ENCODE results near the gene CHI3L2.

CHI3L2 gene

GRCh38 chr1:111221633-111222291, 5.8 kb upstream of the CHI3L2 start:
- TF ChIP-seq GATA2 (IDR thresholded peaks at IDR 0.05; ENCODE audit: low read depth, low read length) (no peak), GATA3 (IDR thresholded peaks at IDR 0.05; ENCODE audit: low read depth, low read length) (no peak)

- TF ChIP-seq GATA3 (IDR thresholded peaks at IDR 0.05; ENCODE audit: low read depth, low read length): no peak
- TF ChIP-seq GATA2 (IDR thresholded peaks at IDR 0.05; ENCODE audit: low read depth, low read length): no peak
Measured at GRCh38 chr1:111222308-111223125, 5.0 kb upstream of the CHI3L2 start.

- TF ChIP-seq GATA2 (IDR thresholded peaks at IDR 0.05; ENCODE audit: low read depth, low read length) (no peak), GATA3 (IDR thresholded peaks at IDR 0.05; ENCODE audit: low read depth, low read length) (no peak)
Measured at GRCh38 chr1:111223126-111223685, 4.3 kb upstream of the CHI3L2 start.

DNA sequence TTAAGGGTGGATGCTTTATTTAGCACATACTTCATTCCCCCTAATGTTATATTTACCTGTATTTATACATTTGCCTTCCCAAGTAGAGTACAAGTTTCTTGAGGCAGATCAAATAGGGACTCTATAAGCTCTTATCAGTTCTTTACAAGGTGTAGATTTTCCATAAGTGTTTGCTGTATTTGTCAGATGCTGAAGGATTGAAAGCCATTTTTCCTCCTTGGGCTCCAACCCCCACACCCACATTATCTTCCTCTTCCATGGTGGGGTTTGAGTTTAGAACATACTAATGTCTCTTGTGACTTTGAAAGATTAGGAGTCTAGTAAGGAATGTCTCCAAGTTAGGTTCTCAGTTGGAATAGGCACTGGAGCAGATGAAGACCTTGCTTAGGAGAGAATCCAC, 2.4 kb upstream of the CHI3L2 start:
- TF ChIP-seq GATA2 (IDR thresholded peaks at IDR 0.05; ENCODE audit: low read depth, low read length) (no peak), GATA3 (IDR thresholded peaks at IDR 0.05; ENCODE audit: low read depth, low read length) (no peak)

GRCh38 chr1:111225717-111226400, 1.7 kb upstream of the CHI3L2 start:
- no peak for TF ChIP-seq GATA3 (IDR thresholded peaks at IDR 0.05; ENCODE audit: low read depth, low read length)
- TF ChIP-seq GATA2 (IDR thresholded peaks at IDR 0.05; ENCODE audit: low read depth, low read length): no peak

DNA sequence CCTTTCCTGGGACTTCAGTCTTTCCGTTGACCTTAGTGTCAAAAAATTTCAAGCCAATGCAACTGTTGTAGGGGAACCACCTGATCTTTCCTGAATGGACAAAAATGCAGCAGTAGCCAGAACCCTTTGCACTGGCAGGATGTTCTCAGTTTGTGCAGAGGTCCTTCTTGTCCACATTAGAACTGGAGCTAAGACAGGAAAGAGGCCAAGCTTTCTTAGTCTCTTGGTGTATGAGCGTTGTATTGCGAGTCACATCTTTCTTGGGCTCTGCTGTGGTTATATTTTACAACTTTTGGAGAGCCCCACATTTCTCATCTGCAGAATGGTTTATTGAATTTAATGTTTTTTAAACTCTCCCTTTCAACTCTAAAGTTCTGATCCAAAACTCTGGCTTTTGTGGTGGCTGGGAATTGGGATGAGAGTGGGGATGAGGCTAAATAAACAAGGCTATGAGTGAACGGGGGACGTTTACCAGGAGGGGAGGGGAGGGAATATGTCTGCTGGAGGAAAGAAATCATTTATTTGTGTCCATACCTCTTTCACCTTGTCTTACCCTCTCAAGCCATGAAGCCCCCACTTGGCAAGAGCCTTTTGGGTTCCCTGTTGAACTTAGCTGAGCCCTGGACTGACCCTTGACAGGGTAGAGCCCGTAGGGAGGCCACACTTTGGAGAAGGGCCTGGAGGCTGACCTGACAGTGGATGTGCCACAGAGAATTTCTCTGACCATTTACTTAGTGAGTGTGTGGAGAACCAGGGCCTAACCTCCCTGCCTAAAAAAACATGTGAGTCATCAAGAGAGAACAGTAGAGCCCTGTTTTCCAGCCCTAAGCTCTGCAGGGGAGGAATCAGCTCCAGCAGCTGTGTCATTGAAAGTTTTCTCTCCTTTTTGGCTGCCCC, 586 bp downstream of the CHI3L2 start:
- TF ChIP-seq GATA3 (IDR thresholded peaks at IDR 0.05; ENCODE audit: low read depth, low read length): no peak

GRCh38 chr1:111228748-111229126, 1.2 kb downstream of the CHI3L2 start:
- TF ChIP-seq GATA3 (IDR thresholded peaks at IDR 0.05; ENCODE audit: low read depth, low read length) (no peak), GATA2 (IDR thresholded peaks at IDR 0.05; ENCODE audit: low read depth, low read length) (no peak)

DNA sequence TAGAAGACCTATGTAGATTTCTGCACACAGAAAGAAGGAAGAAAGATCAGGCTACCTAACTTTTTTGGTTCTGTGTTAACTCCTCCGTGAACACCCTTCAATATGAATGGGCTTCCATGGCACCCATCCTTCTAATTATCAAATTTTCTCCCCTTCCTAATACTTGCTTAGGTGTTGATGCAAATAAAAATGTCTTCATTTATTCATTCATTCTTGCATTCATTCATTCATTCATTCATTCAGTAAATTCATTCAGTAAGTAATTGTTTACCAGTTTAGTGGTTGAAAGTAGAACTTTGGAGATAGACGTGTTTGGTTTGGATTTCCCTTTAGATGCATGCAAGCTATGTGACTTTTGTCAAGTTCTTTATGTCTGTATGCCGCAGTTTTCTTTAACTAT, 4.6 kb downstream of the CHI3L2 start:
- TF ChIP-seq GATA3 (IDR thresholded peaks at IDR 0.05; ENCODE audit: low read depth, low read length) (no peak), GATA2 (IDR thresholded peaks at IDR 0.05; ENCODE audit: low read depth, low read length) (no peak)

DNA sequence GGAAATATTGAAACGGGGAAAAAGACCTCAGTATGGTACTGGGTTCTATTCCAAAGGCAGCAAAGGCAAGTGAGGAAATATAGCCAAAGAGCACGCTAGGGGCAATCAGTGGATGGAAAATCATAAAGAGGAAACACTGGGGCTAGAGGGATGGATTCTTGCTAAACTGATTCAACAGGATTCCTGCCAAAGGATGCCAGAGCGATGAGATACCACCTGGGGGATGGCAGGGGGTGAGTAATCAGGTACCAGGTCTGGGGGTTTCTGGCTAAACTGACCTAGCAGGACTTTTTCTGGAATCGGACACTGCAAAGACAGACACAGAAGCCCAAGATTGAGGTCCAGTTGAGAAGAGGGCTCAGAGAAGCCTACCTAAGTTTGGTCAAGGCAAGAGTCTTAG, 6.7 kb downstream of the CHI3L2 start:
- no peak for TF ChIP-seq GATA2 (IDR thresholded peaks at IDR 0.05; ENCODE audit: low read depth, low read length)
- no peak for TF ChIP-seq GATA3 (IDR thresholded peaks at IDR 0.05; ENCODE audit: low read depth, low read length)

DNA sequence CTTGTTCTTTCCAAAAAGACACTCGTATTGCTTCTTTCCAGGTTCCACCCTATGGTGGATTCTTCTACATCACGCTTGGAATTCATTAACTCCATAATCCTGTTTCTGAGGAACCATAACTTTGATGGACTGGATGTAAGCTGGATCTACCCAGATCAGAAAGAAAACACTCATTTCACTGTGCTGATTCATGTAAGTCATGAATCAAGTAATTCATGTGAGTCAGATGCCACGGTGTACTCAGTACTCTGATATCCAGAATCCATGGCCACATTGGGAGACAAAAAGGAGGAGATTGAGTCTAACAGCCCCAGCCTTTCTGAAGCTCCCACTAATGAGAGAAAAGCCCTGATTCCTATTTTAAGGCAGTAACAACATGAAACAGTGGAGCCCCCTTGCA, 7.4 kb downstream of the CHI3L2 start:
- TF ChIP-seq GATA2 (IDR thresholded peaks at IDR 0.05; ENCODE audit: low read depth, low read length): no peak
- TF ChIP-seq GATA3 (IDR thresholded peaks at IDR 0.05; ENCODE audit: low read depth, low read length): no peak

GRCh38 chr1:111236379-111236778, 8.9 kb downstream of the CHI3L2 start:
- TF ChIP-seq GATA2 (IDR thresholded peaks at IDR 0.05; ENCODE audit: low read depth, low read length) (no peak), GATA3 (IDR thresholded peaks at IDR 0.05; ENCODE audit: low read depth, low read length) (no peak)

GRCh38 chr1:111236806-111237205, 9.3 kb downstream of the CHI3L2 start:
- TF ChIP-seq GATA2 (IDR thresholded peaks at IDR 0.05; ENCODE audit: low read depth, low read length): no peak
- TF ChIP-seq GATA3 (IDR thresholded peaks at IDR 0.05; ENCODE audit: low read depth, low read length): no peak

GRCh38 chr1:111238056-111238795, 10.7 kb downstream of the CHI3L2 start:
- TF ChIP-seq GATA2 (IDR thresholded peaks at IDR 0.05; ENCODE audit: low read depth, low read length) (no peak), GATA3 (IDR thresholded peaks at IDR 0.05; ENCODE audit: low read depth, low read length) (no peak)

Measured in SH-SY5Y (cell line).